Prostate gland (tissue), 2 donors: Measurements from ENCODE around the gene ZXDC.

ENCODE experiments used
- POLR2A ChIP-seq: fragments of 450-650 bp; IDR thresholded peaks from one replicate; pipeline ENCODE4 v1.6.1; 2016; ENCODE audit warnings: antibody characterized with exemption, mild to moderate bottlenecking
- TF ChIP-seq, protein P1 (sequence below), 4 experiments: fragments of 200-600 bp in 2 of 4; fragments of 450-650 bp in 2 of 4; sonication (generic) in 2 of 4; IDR thresholded peaks; 1 replicate in 3 of 4; 2 replicates in 1 of 4; pipeline ENCODE4 v1.5.1; 2016 to 2019; ENCODE audit warnings: antibody characterized with exemption in 4 of 4, mild to moderate bottlenecking in 2 of 4, moderate library complexity in 2 of 4

DNA sequence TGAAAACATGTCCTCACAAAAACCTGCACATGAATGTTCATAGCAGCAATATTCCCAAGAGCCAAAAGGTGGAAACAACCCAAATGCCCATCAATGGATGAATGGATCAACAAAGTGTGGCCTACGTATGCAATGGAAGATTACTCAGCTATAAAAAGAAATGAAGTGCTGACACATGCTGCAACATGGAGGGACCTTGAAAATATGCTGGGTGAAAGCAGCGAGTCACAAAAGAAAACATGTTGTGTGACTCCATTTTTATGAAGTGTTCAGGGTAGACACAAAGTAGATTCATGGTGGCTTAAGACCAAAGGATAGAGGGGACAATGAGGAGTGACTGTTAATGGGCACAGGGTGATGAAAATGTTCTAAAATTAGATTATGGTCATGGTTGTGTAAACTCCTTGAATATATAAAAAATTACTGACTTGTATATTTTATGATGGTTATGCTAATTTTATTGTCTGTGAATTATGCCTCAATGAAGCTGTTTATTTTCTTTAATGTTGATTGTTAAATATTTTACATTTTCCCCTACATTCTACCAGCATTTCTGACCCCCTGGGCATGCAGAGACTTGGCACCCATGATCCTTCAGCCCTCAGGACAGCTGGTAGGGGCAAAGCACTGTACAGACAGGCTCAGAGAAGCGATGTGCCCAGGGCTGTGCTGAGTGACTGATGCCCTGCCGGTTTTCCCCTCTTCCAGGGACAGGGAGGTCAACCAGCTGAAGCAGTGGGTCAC is 43.2 kb downstream of the ZXDC start:
- no peak for TF ChIP-seq POLR2A
- TF ChIP-seq, protein P1, sequence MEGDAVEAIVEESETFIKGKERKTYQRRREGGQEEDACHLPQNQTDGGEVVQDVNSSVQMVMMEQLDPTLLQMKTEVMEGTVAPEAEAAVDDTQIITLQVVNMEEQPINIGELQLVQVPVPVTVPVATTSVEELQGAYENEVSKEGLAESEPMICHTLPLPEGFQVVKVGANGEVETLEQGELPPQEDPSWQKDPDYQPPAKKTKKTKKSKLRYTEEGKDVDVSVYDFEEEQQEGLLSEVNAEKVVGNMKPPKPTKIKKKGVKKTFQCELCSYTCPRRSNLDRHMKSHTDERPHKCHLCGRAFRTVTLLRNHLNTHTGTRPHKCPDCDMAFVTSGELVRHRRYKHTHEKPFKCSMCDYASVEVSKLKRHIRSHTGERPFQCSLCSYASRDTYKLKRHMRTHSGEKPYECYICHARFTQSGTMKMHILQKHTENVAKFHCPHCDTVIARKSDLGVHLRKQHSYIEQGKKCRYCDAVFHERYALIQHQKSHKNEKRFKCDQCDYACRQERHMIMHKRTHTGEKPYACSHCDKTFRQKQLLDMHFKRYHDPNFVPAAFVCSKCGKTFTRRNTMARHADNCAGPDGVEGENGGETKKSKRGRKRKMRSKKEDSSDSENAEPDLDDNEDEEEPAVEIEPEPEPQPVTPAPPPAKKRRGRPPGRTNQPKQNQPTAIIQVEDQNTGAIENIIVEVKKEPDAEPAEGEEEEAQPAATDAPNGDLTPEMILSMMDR (IDR thresholded peaks at IDR 0.05) = no peak
